Activated naive CD8-positive, alpha-beta T cell treated with anti-CD3 and anti-CD28 coated beads, Interleukin-2, amount 50 U/mL, for 16 hours (primary cell): ENCODE data around the gene SCAI.
"Not testable (repeated sequence)": the region's sequence is repeated elsewhere in the genome, so short reads cannot be mapped to it uniquely, and the experiment has no call there.

ENCODE experiments used
- DNase-seq: peaks from one replicate; pipeline ENCODE4 v3.0.0-alpha.2; 2020; ENCODE audit warnings: low read depth, low spot score

Gene SCAI

GRCh38 chr9:124947727-124948391, 195.5 kb downstream of the SCAI start:
- no peak for DNase-seq

GRCh38 chr9:124946167-124946566, 197.2 kb downstream of the SCAI start:
- DNase-seq: no peak

GRCh38 chr9:124941679-124942561, 201.4 kb downstream of the SCAI start:
- peak; percentile 17 for DNase-seq

- DNase-seq: peak; percentile 82
Observed at GRCh38 chr9:124940894-124941678, 202.2 kb downstream of the SCAI start, which contains the start of gene GOLGA1. TSS of gene GOLGA1 (minus strand) at chr9:124941083. CDS start at chr9:124938711, 2,372 bp downstream.

- DNase-seq: no peak
Observed at GRCh38 chr9:124940521-124940893, 202.8 kb downstream of the SCAI start.

GRCh38 chr9:124939944-124940343, 203.4 kb downstream of the SCAI start:
- DNase-seq: no peak

- DNase-seq: no peak
Observed at GRCh38 chr9:124934290-124934689, 209.0 kb downstream of the SCAI start.

GRCh38 chr9:124932333-124932732, 211.0 kb downstream of the SCAI start:
- DNase-seq: no peak

GRCh38 chr9:124929464-124929863, 213.9 kb downstream of the SCAI start:
- no peak for DNase-seq

GRCh38 chr9:124928116-124928515, 215.2 kb downstream of the SCAI start:
- DNase-seq: no peak

- not testable (repeated sequence) for DNase-seq
Observed at GRCh38 chr9:124920394-124920793, 222.9 kb downstream of the SCAI start.

GRCh38 chr9:124914753-124915405, 228.4 kb downstream of the SCAI start:
- no peak for DNase-seq

GRCh38 chr9:124913378-124913777, 229.9 kb downstream of the SCAI start:
- no peak for DNase-seq

GRCh38 chr9:124911766-124912165, 231.6 kb downstream of the SCAI start:
- no peak for DNase-seq

GRCh38 chr9:124908098-124908497, 235.2 kb downstream of the SCAI start:
- no peak for DNase-seq

- DNase-seq: no peak
Observed at GRCh38 chr9:124906966-124907365, 236.4 kb downstream of the SCAI start.

- DNase-seq: no peak
Observed at GRCh38 chr9:124899845-124900244, 243.5 kb downstream of the SCAI start.

- DNase-seq: no peak
Observed at GRCh38 chr9:124897570-124898460, 245.5 kb downstream of the SCAI start.

GRCh38 chr9:124894741-124895170, 248.6 kb downstream of the SCAI start:
- DNase-seq: no peak

- DNase-seq: no peak
Observed at GRCh38 chr9:124894035-124894740, 249.1 kb downstream of the SCAI start.
